ENCODE results near the gene DNAH5. TPM values are rescaled to one million over a fixed set of nuclear protein-coding genes. Genes with fewer than 3 reads are reported as not detected.

DNAH5 gene
- total and polyA plus RNA-seq, 2 donors (not counting 1 experiment from before 2014, with no cell fraction given), result not detected

DNA sequence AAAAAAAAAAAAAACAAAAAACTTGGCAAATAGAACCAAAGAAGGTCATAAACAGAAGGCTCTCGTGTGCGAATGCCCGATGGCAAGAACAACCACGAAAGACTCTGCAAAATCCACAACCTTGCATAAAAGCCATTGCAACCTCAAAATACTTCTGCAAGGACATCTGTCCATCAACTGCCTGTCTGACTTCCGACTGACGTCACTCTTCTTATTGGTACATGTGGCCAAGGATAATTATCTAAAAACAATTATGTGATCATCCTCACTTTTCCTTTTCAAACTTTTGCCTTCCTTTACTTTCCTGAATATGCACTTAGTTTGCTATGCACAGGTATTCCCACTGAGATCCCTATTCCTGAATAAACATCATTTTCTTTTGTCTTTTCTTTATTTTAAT lies 29.2 kb upstream of the DNAH5 start:
- Mint-ChIP-seq H3K9me3 (ENCODE audit: insufficient read depth) (no peaks in the 10 kb centered on the region), H3K4me3 (no peak overlapping the region), H3K27me3 (peaks cover 55% of the 10 kb centered on the region), H3K4me1 (no peaks in the 10 kb centered on the region), H3K27ac (no peak overlapping the region)
- ATAC-seq (ENCODE audit: low read depth) (no peak), DNase-seq (no peak)
- intact Hi-C loops (cut with micrococcal nuclease), result no loop called here
- Histone ChIP-seq H3K36me3 (replicated peaks in 1 of 2; ENCODE audit: control extremely low read depth in 1 of 2, control insufficient read depth in 1 of 2, extremely low read depth in 1 of 2, insufficient read depth in 2 of 2, low read length in 1 of 2) (no peaks in the 10 kb centered on the region), H2AFZ (ENCODE audit: insufficient read depth, low read depth, low read length, poor library complexity, severe bottlenecking) (no peak overlapping the region), H4K20me1 (ENCODE audit: control insufficient read depth, insufficient read depth, low read length, poor library complexity, severe bottlenecking) (no peaks in the 10 kb centered on the region), H3K27me3 (replicated peaks in 1 of 4; ENCODE audit: control extremely low read depth in 1 of 4, control insufficient read depth in 3 of 4, insufficient read depth in 4 of 4, low read length in 3 of 4) (no peaks in the 10 kb centered on the region), H3K4me2 (replicated peaks; ENCODE audit: low read depth, low read length, poor library complexity, severe bottlenecking) (no peak overlapping the region), H3K27ac (ENCODE audit: low read length in 2 of 2) (no peak overlapping the region), H3K79me2 (ENCODE audit: control insufficient read depth, insufficient read depth, low read length) (no peaks in the 10 kb centered on the region), H3K4me3 (ENCODE audit: control extremely low read depth in 1 of 5, extremely low read depth in 1 of 5, insufficient read depth in 1 of 5, low read depth in 2 of 5, low read length in 4 of 5) (no peak overlapping the region), H3K9ac (ENCODE audit: low read length) (no peak overlapping the region), H3K4me1 (ENCODE audit: control insufficient read depth in 2 of 2, insufficient read depth in 2 of 2, low read length in 2 of 2) (no peaks in the 10 kb centered on the region), H3K9me3 (ENCODE audit: control extremely low read depth in 1 of 3, control insufficient read depth in 2 of 3, insufficient read depth in 1 of 3, low read length in 2 of 3) (no peaks in the 10 kb centered on the region)
- ChIA-PET CTCF (interaction anchor here (0.7 kb wide), 1 partner anchor 127 kb away, joined by 3 read pairs; no protein-coding TSS in a partner anchor), POLR2A (no interaction called here)
- no peak for TF ChIP-seq EZH2 (IDR thresholded peaks at IDR 0.05; ENCODE audit: borderline replicate concordance, insufficient read depth, low read depth, low read length, poor library complexity, severe bottlenecking)
- TF ChIP-seq CTCF (IDR thresholded peaks at IDR 0.05), result no peak
- WGBS (ENCODE audit: insufficient coverage), result 94% methylated on average over 3 of the region's 6 CpGs

GRCh38 chr5:13972029-13972428 lies 27.5 kb upstream of the DNAH5 start:
- no peak overlapping the region for H3K4me3 Mint-ChIP-seq

More at GRCh38 chr5:13972029-13972428, 27.5 kb upstream of the DNAH5 start:
- DNase-seq (no peak), ATAC-seq (ENCODE audit: low read depth) (no peak)
- H3K27me3 Mint-ChIP-seq, result peaks cover 52% of the 10 kb centered on the region
- CTCF ChIA-PET, result no interaction called here
- H3K9me3 Mint-ChIP-seq (ENCODE audit: insufficient read depth), result no peaks in the 10 kb centered on the region
- Histone ChIP-seq H3K79me2 (ENCODE audit: control insufficient read depth, insufficient read depth, low read length) (no peaks in the 10 kb centered on the region), H3K4me3 (ENCODE audit: control extremely low read depth in 1 of 5, extremely low read depth in 1 of 5, insufficient read depth in 1 of 5, low read depth in 2 of 5, low read length in 4 of 5) (no peak overlapping the region), H3K27me3 (replicated peaks in 1 of 4; ENCODE audit: control extremely low read depth in 1 of 4, control insufficient read depth in 3 of 4, insufficient read depth in 4 of 4, low read length in 3 of 4) (no peaks in the 10 kb centered on the region), H3K36me3 (replicated peaks in 1 of 2; ENCODE audit: control extremely low read depth in 1 of 2, control insufficient read depth in 1 of 2, extremely low read depth in 1 of 2, insufficient read depth in 2 of 2, low read length in 1 of 2) (no peaks in the 10 kb centered on the region), H3K27ac (ENCODE audit: low read length in 2 of 2) (no peak overlapping the region), H3K9me3 (ENCODE audit: control extremely low read depth in 1 of 3, control insufficient read depth in 2 of 3, insufficient read depth in 1 of 3, low read length in 2 of 3) (no peaks in the 10 kb centered on the region), H2AFZ (ENCODE audit: insufficient read depth, low read depth, low read length, poor library complexity, severe bottlenecking) (no peak overlapping the region), H3K9ac (ENCODE audit: low read length) (no peak overlapping the region), H3K4me2 (replicated peaks; ENCODE audit: low read depth, low read length, poor library complexity, severe bottlenecking) (no peak overlapping the region), H3K4me1 (ENCODE audit: control insufficient read depth in 2 of 2, insufficient read depth in 2 of 2, low read length in 2 of 2) (no peaks in the 10 kb centered on the region), H4K20me1 (ENCODE audit: control insufficient read depth, insufficient read depth, low read length, poor library complexity, severe bottlenecking) (no peaks in the 10 kb centered on the region)
- intact Hi-C loops (cut with micrococcal nuclease), result no loop called here
- POLR2A ChIA-PET, result no interaction called here
- no peak overlapping the region for H3K27ac Mint-ChIP-seq
- no peaks in the 10 kb centered on the region for H3K4me1 Mint-ChIP-seq
- whole genome bisulfite sequencing (ENCODE audit: insufficient coverage), result 89% methylated on average over 7 of the region's 7 CpGs
- TF ChIP-seq EZH2 (IDR thresholded peaks at IDR 0.05; ENCODE audit: borderline replicate concordance, insufficient read depth, low read depth, low read length, poor library complexity, severe bottlenecking), result no peak
- no peak for TF ChIP-seq CTCF (IDR thresholded peaks at IDR 0.05)
